DOHH2 (cell line): ENCODE measurements around the gene ABR.
"Not testable (repeated sequence)": the region's sequence is repeated elsewhere in the genome, so short reads cannot be mapped to it uniquely, and the experiment has no call there.

Source experiments
- H3F3A ChIP-seq: fragments of 200-600 bp; sonication (generic), shearing (Covaris generic); 2 replicates; pipeline ENCODE4 v1.6.0; 2016; ENCODE audit warnings: antibody characterized with exemption, mild to moderate bottlenecking; ENCODE audit not compliant: control insufficient read depth, insufficient read depth
- H3K27ac ChIP-seq: fragments of 200-600 bp; sonication (generic); 2 replicates; pipeline ENCODE4 v1.5.1; 2014; ENCODE audit warnings: low read depth, mild to moderate bottlenecking, low read length, moderate library complexity
- H3K27me3 ChIP-seq: fragments of 200-600 bp; sonication (generic); 2 replicates; pipeline ENCODE4 v1.6.1; 2014; ENCODE audit warnings: mild to moderate bottlenecking, low read length, mixed read lengths; ENCODE audit not compliant: control insufficient read depth
- H3K36me3 ChIP-seq: fragments of 200-600 bp; sonication (generic); 2 replicates; pipeline ENCODE4 v1.6.1; 2014; ENCODE audit warnings: mild to moderate bottlenecking, low read length, moderate library complexity, mixed read lengths; ENCODE audit not compliant: control insufficient read depth
- H3K4me1 ChIP-seq: fragments of 200-600 bp; sonication (generic); 2 replicates; pipeline ENCODE4 v1.6.1; 2014; ENCODE audit warnings: mild to moderate bottlenecking, low read length, mixed read lengths; ENCODE audit not compliant: control insufficient read depth
- H3K4me2 ChIP-seq: fragments of 200-600 bp; sonication (generic); 2 replicates; pipeline ENCODE4 v1.6.0; 2014; ENCODE audit warnings: mild to moderate bottlenecking, low read length, moderate library complexity
- H3K4me3 ChIP-seq: fragments of 200-600 bp; sonication (generic); 2 replicates; pipeline ENCODE4 v1.5.1; 2014; ENCODE audit warnings: mild to moderate bottlenecking, low read length, mixed read lengths
- H3K79me2 ChIP-seq: fragments of 200-600 bp; sonication (generic); 2 replicates; pipeline ENCODE4 v1.6.1; 2014; ENCODE audit warnings: mild to moderate bottlenecking, low read length, mixed read lengths; ENCODE audit not compliant: control insufficient read depth
- H3K9me2 ChIP-seq: fragments of 200-600 bp; sonication (generic); replicated peaks from 2 replicates; pipeline ENCODE4 v1.6.1; 2014; ENCODE audit warnings: mild to moderate bottlenecking, low read length, mixed read lengths; ENCODE audit not compliant: control insufficient read depth
- H3K9me3 ChIP-seq: fragments of 200-600 bp; sonication (generic); 2 replicates; pipeline ENCODE4 v1.6.1; 2014; ENCODE audit warnings: antibody characterized with exemption, low read length, mixed read lengths; ENCODE audit not compliant: control insufficient read depth, insufficient read depth
- H4K20me1 ChIP-seq: fragments of 200-600 bp; sonication (generic); 2 replicates; pipeline ENCODE4 v1.6.0; 2014; ENCODE audit warnings: low read depth, mild to moderate bottlenecking, antibody characterized with exemption, low read length, moderate library complexity; ENCODE audit not compliant: control insufficient read depth, insufficient read depth
- EZH2phosphoT487 ChIP-seq: fragments of 200-600 bp; sonication (generic); IDR thresholded peaks from 2 replicates; pipeline ENCODE4 v1.6.1; 2017; ENCODE audit warnings: borderline replicate concordance, mild to moderate bottlenecking, antibody characterized with exemption, low read length, moderate library complexity, mixed read lengths
- TF ChIP-seq, protein P1 (sequence below): fragments of 200-600 bp; sonication (generic); IDR thresholded peaks from one replicate; pipeline ENCODE4 v1.5.1; 2014; ENCODE audit warnings: antibody characterized with exemption, mild to moderate bottlenecking, low read depth, low read length; ENCODE audit not compliant: poor library complexity, severe bottlenecking

The ABR gene

DNA sequence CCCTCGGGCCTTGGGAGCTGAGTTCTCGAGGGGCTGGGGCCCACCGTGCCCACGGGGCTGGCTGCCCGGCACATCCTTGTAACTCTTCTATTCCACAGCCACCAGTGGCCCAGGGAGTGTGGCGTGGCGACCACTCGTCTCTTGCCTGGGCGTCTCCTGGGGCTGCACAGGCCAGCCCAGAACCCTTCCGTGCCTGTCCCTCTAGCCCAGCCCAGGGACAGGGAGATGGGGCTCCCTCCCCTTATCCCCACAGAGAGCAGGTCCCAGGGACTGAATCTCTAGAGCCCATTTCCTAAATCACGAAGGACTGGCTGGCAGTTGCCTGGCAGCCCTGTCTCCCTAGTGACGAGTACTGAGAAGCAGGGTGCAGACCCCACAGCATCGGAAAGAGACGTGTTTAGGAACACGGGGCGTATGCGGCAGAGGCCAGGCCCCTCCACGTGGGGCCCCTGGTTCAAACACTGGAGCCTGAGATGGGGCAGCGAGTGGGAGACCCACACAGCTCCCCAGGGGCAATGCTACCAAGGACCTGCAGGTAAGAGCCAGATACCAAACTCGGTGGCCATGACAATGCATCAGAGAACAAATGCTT is 131.8 kb downstream of the ABR start:
- no peak for TF ChIP-seq EZH2phosphoT487
- TF ChIP-seq, protein P1, sequence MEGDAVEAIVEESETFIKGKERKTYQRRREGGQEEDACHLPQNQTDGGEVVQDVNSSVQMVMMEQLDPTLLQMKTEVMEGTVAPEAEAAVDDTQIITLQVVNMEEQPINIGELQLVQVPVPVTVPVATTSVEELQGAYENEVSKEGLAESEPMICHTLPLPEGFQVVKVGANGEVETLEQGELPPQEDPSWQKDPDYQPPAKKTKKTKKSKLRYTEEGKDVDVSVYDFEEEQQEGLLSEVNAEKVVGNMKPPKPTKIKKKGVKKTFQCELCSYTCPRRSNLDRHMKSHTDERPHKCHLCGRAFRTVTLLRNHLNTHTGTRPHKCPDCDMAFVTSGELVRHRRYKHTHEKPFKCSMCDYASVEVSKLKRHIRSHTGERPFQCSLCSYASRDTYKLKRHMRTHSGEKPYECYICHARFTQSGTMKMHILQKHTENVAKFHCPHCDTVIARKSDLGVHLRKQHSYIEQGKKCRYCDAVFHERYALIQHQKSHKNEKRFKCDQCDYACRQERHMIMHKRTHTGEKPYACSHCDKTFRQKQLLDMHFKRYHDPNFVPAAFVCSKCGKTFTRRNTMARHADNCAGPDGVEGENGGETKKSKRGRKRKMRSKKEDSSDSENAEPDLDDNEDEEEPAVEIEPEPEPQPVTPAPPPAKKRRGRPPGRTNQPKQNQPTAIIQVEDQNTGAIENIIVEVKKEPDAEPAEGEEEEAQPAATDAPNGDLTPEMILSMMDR, result no peak
- H3K36me3 ChIP-seq, result peaks cover 58% of the 10 kb centered on the region
- H3K27ac ChIP-seq, result no peak overlapping the region
- H3K4me2 ChIP-seq, result no peak overlapping the region
- peaks cover 3% of the 10 kb centered on the region for H3K79me2 ChIP-seq
- H3K9me2 ChIP-seq, result no peaks in the 10 kb centered on the region
- no peaks in the 10 kb centered on the region for H3K9me3 ChIP-seq
- no peaks in the 10 kb centered on the region for H3K4me1 ChIP-seq
- H3K4me3 ChIP-seq, result no peak overlapping the region
- no peaks in the 10 kb centered on the region for H4K20me1 ChIP-seq
- H3K27me3 ChIP-seq, result no peaks in the 10 kb centered on the region
- no peaks in the 10 kb centered on the region for H3F3A ChIP-seq

DNA sequence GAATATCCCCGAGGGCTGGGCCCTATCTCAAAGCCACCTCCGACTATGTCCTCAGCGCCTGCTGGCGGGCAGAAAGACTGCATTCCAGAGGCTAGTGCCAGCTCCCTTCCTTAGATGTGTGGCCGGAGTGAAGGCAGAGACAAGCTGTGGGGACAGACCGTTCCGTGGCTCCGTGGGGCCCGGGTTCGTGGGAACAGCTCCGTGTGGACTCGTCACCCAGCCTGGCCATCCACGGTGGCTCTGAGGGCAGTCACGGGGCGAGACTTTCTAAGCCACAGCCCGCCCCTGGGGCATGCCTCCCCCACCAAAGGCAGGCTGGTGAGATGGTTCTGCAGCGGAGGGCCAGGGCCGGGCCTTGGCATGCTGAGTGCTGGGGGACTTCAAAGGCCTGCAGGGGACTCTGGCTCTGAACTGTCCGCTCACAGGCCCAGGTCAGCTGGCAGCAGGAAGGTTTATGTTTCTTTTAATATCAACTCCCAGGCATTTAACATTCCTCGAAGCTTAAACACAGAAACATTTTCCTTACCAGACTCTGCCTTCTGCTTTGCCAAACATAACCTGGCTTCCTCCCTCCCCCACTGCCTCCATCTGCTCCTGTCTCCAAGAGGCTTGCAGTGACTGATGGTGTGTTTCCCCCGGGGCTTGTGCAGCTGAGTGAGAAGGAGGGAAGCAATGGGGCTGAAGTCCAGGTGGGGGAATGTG is 132.5 kb downstream of the ABR start:
- H3K4me3 ChIP-seq, result no peak overlapping the region
- no peak overlapping the region for H3K27ac ChIP-seq
- H3K4me2 ChIP-seq, result no peak overlapping the region
- H3K9me3 ChIP-seq, result no peaks in the 10 kb centered on the region
- H3K36me3 ChIP-seq, result peaks cover 64% of the 10 kb centered on the region
- no peaks in the 10 kb centered on the region for H4K20me1 ChIP-seq
- TF ChIP-seq EZH2phosphoT487, result no peak
- TF ChIP-seq, protein P1, result no peak
- H3K79me2 ChIP-seq, result peaks cover 9% of the 10 kb centered on the region
- H3K4me1 ChIP-seq, result no peaks in the 10 kb centered on the region
- no peaks in the 10 kb centered on the region for H3K9me2 ChIP-seq
- no peaks in the 10 kb centered on the region for H3F3A ChIP-seq
- H3K27me3 ChIP-seq, result no peaks in the 10 kb centered on the region

DNA sequence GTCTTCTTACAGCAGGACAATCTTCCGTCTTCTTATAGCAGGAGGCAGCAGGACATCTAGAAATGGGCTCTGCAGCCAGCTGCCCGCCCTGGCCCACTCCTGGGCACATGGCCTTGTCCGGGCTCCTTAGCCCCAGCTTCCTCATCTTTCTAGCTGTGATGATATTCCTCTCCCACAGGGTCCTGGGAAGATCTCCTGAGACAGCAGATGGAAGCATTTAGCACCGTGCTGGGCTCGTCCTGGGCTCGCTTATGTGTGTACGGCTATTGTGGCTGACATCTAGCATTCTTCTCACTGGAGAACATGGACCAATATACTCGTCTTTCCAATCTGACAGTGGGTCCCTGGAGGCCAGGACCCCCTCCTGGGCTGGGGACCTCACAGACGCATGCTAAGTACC is 134.3 kb downstream of the ABR start:
- H3K36me3 ChIP-seq, result peaks cover 72% of the 10 kb centered on the region
- no peaks in the 10 kb centered on the region for H3K27me3 ChIP-seq
- H3K27ac ChIP-seq, result no peak overlapping the region
- H3K4me3 ChIP-seq, result no peak overlapping the region
- H3K79me2 ChIP-seq, result peaks cover 21% of the 10 kb centered on the region
- no peaks in the 10 kb centered on the region for H3F3A ChIP-seq
- no peaks in the 10 kb centered on the region for H4K20me1 ChIP-seq
- H3K9me2 ChIP-seq, result no peaks in the 10 kb centered on the region
- TF ChIP-seq, protein P1, result no peak
- TF ChIP-seq EZH2phosphoT487, result no peak
- no peaks in the 10 kb centered on the region; the same call in 1 of the 2 replicates for H3K9me3 ChIP-seq
- H3K4me1 ChIP-seq, result no peaks in the 10 kb centered on the region
- no peak overlapping the region for H3K4me2 ChIP-seq

DNA sequence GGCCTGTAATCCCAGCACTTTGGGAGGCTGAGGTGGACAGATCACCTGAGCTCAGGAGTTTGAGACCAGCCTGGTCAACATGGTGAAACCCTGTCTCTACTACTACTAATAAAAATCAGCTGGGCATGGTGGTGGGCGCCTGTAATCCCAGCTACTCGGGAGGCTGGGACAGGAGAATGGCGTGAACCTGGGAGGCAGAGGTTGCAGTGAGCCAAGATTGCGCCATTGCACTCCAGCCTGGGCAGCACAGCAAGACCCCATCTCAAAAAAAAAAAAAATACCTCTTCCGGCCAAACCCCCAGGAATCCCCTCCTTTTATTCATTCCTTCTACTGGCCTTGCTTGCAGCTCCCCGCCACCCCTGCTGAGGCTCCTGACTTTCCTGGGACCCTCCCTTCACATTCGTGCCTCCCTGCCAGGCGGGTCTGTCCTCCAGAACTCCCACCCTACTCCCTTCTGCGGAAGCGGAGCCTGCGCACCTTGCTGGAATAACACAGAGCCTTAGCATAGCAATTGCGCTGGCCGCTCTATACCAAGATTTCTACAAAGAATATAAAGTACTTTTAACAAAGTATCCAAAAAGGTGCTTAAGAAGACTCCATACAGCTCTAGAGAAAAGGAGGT is 135.3 kb downstream of the ABR start:
- not testable (repeated sequence) for H3K27ac ChIP-seq, H3K27me3 ChIP-seq, H4K20me1 ChIP-seq, H3K4me2 ChIP-seq, H3K4me1 ChIP-seq, H3K9me2 ChIP-seq, H3F3A ChIP-seq, H3K4me3 ChIP-seq, H3K9me3 ChIP-seq
- Histone ChIP-seq H3K79me2 (peaks cover 21% of the 10 kb centered on the region), H3K36me3 (peaks cover 72% of the 10 kb centered on the region)
